ENCODE measurements around the gene SCO1. TPM values are rescaled to one million over a fixed set of nuclear protein-coding genes. Genes with fewer than 3 reads are reported as not detected.
A peak's percentile ranks its signal among the peaks of the same experiment; 100 is the strongest.

Gene SCO1
- total and polyA plus RNA-seq, 2 donors (not counting 1 experiment from before 2014, with no cell fraction given) = 16.7 to 56.6 TPM

DNA sequence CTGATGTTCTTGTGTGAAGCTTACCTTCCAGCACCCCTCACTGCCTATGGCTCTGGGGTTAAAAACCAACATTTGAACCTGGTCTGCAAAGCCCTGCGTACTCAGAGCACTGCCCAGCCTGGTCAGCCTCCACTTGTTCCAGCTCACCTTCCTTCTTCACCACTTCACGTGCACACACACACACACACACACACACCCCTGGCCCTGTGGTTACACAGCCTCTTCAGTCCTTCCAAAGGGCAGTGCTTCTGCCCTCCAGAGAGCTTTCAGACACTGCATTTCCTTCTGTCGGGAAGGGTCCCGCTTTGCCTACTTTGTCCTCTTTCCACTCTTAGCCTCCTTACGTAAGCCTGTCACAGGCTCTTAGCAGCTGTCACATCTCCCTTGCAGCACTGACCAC, 42.1 kb upstream of the SCO1 start:
- no peak overlapping the region for H3K9ac ChIP-seq (ENCODE audit: insufficient read depth, low read length)

DNA sequence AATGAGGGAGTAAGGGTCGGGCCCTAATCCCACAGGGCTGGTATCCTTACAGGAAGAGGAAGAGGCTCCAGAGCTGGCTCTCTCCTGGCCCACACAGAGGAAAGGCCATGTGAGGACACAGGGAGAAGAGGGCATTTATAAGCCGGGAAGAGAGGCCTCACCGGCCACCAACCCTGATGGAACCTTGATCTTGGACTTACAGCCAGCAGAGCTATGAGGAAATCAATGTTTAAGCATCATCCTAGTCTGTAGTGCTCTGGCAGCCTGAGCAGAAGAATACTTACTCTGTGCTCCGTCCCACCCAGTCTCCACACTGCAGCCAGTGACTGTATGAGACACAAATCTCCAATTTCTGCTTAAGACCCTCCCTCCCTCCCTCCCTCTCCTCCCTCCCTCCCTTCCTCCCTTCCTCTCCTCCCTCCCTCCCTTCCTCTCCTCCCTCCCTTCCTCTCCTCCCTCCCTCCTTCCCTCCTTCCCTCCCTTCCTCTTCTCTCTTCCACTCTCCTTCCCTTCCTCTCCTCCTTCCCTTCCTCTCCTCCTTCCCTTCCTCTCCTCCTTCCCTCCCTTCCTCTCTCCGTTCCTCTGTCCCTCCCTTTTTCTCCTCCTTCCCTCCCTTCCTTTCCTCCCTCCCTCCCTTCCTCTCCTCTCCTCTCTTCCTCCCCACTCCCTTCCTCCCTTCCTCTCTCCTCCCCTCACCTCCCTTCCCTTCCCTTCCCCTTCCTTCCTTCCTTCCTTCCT, 41.4 kb upstream of the SCO1 start:
- Histone ChIP-seq H3K79me2 (ENCODE audit: control insufficient read depth, insufficient read depth, low read length) (no peaks in the 10 kb centered on the region), H3K9me3 (ENCODE audit: control insufficient read depth, insufficient read depth, low read depth, low read length) (no peaks in the 10 kb centered on the region), H3K27ac (ENCODE audit: insufficient read depth, low read length) (no peak overlapping the region), H2AFZ (ENCODE audit: low read length) (no peak overlapping the region), H3K4me3 (replicated peaks in 1 of 4; ENCODE audit: control extremely low read depth in 1 of 4, insufficient read depth in 1 of 4, low read depth in 3 of 4, low read length in 4 of 4) (no peak overlapping the region), H4K20me1 (ENCODE audit: control insufficient read depth, extremely low read depth, insufficient read depth, low read length) (no peaks in the 10 kb centered on the region), H3K9ac (ENCODE audit: insufficient read depth, low read length) (no peak overlapping the region), H3K4me1 (ENCODE audit: control insufficient read depth, extremely low read depth, insufficient read depth, low read length) (no peaks in the 10 kb centered on the region), H3K27me3 (ENCODE audit: control insufficient read depth, insufficient read depth, low read length) (no peaks in the 10 kb centered on the region), H3K4me2 (ENCODE audit: extremely low read depth, insufficient read depth, low read length) (no peak overlapping the region), H3K36me3 (ENCODE audit: control insufficient read depth, insufficient read depth, low read length) (no peaks in the 10 kb centered on the region)
- TF ChIP-seq, protein P1, sequence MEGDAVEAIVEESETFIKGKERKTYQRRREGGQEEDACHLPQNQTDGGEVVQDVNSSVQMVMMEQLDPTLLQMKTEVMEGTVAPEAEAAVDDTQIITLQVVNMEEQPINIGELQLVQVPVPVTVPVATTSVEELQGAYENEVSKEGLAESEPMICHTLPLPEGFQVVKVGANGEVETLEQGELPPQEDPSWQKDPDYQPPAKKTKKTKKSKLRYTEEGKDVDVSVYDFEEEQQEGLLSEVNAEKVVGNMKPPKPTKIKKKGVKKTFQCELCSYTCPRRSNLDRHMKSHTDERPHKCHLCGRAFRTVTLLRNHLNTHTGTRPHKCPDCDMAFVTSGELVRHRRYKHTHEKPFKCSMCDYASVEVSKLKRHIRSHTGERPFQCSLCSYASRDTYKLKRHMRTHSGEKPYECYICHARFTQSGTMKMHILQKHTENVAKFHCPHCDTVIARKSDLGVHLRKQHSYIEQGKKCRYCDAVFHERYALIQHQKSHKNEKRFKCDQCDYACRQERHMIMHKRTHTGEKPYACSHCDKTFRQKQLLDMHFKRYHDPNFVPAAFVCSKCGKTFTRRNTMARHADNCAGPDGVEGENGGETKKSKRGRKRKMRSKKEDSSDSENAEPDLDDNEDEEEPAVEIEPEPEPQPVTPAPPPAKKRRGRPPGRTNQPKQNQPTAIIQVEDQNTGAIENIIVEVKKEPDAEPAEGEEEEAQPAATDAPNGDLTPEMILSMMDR (conservative IDR thresholded peaks at IDR 0.05 in 1 of 2, IDR thresholded peaks at IDR 0.05 in 1 of 2; ENCODE audit: low read depth in 1 of 2, low read length in 2 of 2) = no peak
- TF ChIP-seq EZH2 (IDR thresholded peaks at IDR 0.05; ENCODE audit: low read length, missing control alignments) = no peak
- peak in 1 of 2 donors; percentile 8 for DNase-seq (ENCODE audit: low read depth in 2 of 2)

More for the DNA sequence above, 42.1 kb upstream of the SCO1 start:
- H3K4me1 ChIP-seq (ENCODE audit: control insufficient read depth, extremely low read depth, insufficient read depth, low read length) = no peaks in the 10 kb centered on the region
- no peaks in the 10 kb centered on the region for H4K20me1 ChIP-seq (ENCODE audit: control insufficient read depth, extremely low read depth, insufficient read depth, low read length)
- DNase-seq (ENCODE audit: low read depth in 2 of 2) = no peak
- H3K36me3 ChIP-seq (ENCODE audit: control insufficient read depth, insufficient read depth, low read length) = no peaks in the 10 kb centered on the region
- H3K4me3 ChIP-seq (replicated peaks in 1 of 4; ENCODE audit: control extremely low read depth in 1 of 4, insufficient read depth in 1 of 4, low read depth in 3 of 4, low read length in 4 of 4) = no peak overlapping the region
- H3K79me2 ChIP-seq (ENCODE audit: control insufficient read depth, insufficient read depth, low read length) = no peaks in the 10 kb centered on the region
- no peaks in the 10 kb centered on the region for H3K9me3 ChIP-seq (ENCODE audit: control insufficient read depth, insufficient read depth, low read depth, low read length)
- no peak for TF ChIP-seq EZH2 (IDR thresholded peaks at IDR 0.05; ENCODE audit: low read length, missing control alignments)
- TF ChIP-seq, protein P1 (conservative IDR thresholded peaks at IDR 0.05 in 1 of 2, IDR thresholded peaks at IDR 0.05 in 1 of 2; ENCODE audit: low read depth in 1 of 2, low read length in 2 of 2) = no peak
- H3K27ac ChIP-seq (ENCODE audit: insufficient read depth, low read length) = no peak overlapping the region
- H2AFZ ChIP-seq (ENCODE audit: low read length) = no peak overlapping the region
- H3K27me3 ChIP-seq (ENCODE audit: control insufficient read depth, insufficient read depth, low read length) = no peaks in the 10 kb centered on the region
- H3K4me2 ChIP-seq (ENCODE audit: extremely low read depth, insufficient read depth, low read length) = no peak overlapping the region

DNA sequence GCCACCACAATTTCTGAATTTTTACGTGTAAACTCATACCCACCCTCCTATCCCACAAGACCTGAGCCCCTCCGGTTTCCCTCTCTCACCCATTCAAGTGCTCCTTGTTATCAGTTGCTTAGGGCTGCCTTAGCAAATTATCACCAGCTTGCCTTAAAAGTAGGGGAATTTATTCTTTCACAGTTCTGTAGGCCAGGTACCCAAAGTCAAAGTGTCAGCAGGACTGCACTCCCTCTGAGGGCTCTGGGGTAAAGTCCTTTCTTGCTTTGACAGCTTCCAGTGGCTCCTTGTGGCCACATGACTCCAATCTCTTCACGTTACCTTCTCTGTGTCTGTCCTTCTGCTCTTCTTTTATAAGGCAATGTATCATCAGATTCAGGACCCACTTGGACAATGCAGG, 40.4 kb upstream of the SCO1 start:
- H3K4me1 ChIP-seq (ENCODE audit: control insufficient read depth, extremely low read depth, insufficient read depth, low read length) = no peaks in the 10 kb centered on the region
- no peak for DNase-seq (ENCODE audit: low read depth in 2 of 2)
- TF ChIP-seq, protein P1 (conservative IDR thresholded peaks at IDR 0.05 in 1 of 2, IDR thresholded peaks at IDR 0.05 in 1 of 2; ENCODE audit: low read depth in 1 of 2, low read length in 2 of 2) = no peak
- no peak for TF ChIP-seq EZH2 (IDR thresholded peaks at IDR 0.05; ENCODE audit: low read length, missing control alignments)
- H3K27ac ChIP-seq (ENCODE audit: insufficient read depth, low read length) = no peak overlapping the region
- no peaks in the 10 kb centered on the region for H3K9me3 ChIP-seq (ENCODE audit: control insufficient read depth, insufficient read depth, low read depth, low read length)
- no peaks in the 10 kb centered on the region for H3K79me2 ChIP-seq (ENCODE audit: control insufficient read depth, insufficient read depth, low read length)
- no peaks in the 10 kb centered on the region for H3K27me3 ChIP-seq (ENCODE audit: control insufficient read depth, insufficient read depth, low read length)
- H3K4me3 ChIP-seq (replicated peaks in 1 of 4; ENCODE audit: control extremely low read depth in 1 of 4, insufficient read depth in 1 of 4, low read depth in 3 of 4, low read length in 4 of 4) = no peak overlapping the region
- no peak overlapping the region for H2AFZ ChIP-seq (ENCODE audit: low read length)
- H4K20me1 ChIP-seq (ENCODE audit: control insufficient read depth, extremely low read depth, insufficient read depth, low read length) = no peaks in the 10 kb centered on the region
- H3K9ac ChIP-seq (ENCODE audit: insufficient read depth, low read length) = no peak overlapping the region
- no peak overlapping the region for H3K4me2 ChIP-seq (ENCODE audit: extremely low read depth, insufficient read depth, low read length)
- H3K36me3 ChIP-seq (ENCODE audit: control insufficient read depth, insufficient read depth, low read length) = no peaks in the 10 kb centered on the region

Data from fibroblast of lung (primary cell).